Breast epithelium (tissue), 4 donors: Measurements from ENCODE around the gene MUC5AC. TPM values are rescaled to one million over a fixed set of nuclear protein-coding genes. Genes with fewer than 3 reads are reported as not detected.
"Not testable (repeated sequence)": the region's sequence is repeated elsewhere in the genome, so short reads cannot be mapped to it uniquely, and the experiment has no call there.

Experiments
- DNase-seq, 2 donors: peaks; one replicate each; pipeline ENCODE4 v3.0.0-alpha.2; 2019; ENCODE audit warnings: low spot score in 2 of 2
- H3K27ac ChIP-seq, 2 donors: fragments of 200-600 bp; sonication (generic) in 1 of 2; one replicate each; pipeline ENCODE4 v1.5.1; 2016 to 2019; ENCODE audit warnings: mild to moderate bottlenecking in 1 of 2
- H3K27me3 ChIP-seq, 2 donors: fragments of 200-600 bp; sonication (generic) in 1 of 2; one replicate each; pipeline versions ENCODE4 v1.5.1 to v1.6.0; 2017 to 2019; ENCODE audit warnings: control low read depth in 1 of 2, mild to moderate bottlenecking in 1 of 2
- H3K36me3 ChIP-seq: fragments of 200-600 bp; one replicate; pipeline ENCODE4 v1.5.1; 2019
- H3K4me1 ChIP-seq, 2 donors: fragments of 200-600 bp; sonication (generic); one replicate each; pipeline ENCODE4 v1.5.1; 2016 to 2019; ENCODE audit warnings: control low read depth in 1 of 2
- H3K4me3 ChIP-seq, 3 donors: fragments of 200-600 bp; sonication (generic); 1 replicate in 2 of 3; 2 replicates in 1 of 3; pipeline ENCODE4 v1.5.1; 2016 to 2019; ENCODE audit warnings: mild to moderate bottlenecking in 3 of 3, moderate library complexity in 2 of 3
- H3K9me3 ChIP-seq, 2 donors: fragments of 200-600 bp; sonication (generic) in 1 of 2; one replicate each; pipeline ENCODE4 v1.5.1; 2016 to 2019; ENCODE audit warnings: control low read depth in 1 of 2
- intact Hi-C: fragments of 100-400 bp; cut with DNase I; formaldehyde crosslinking; loops from one replicate; pipeline ENCODE4 v1.15.1; 2023; ENCODE audit warnings: low total_unique reads
- total RNA-seq, 3 donors: library from RNA; depleted of rRNA; stranded (reverse); fragments of >200 nt; gene quantifications; one replicate each; pipeline ENCODE4 v1.1.0, GENCODE V29; 2016

MUC5AC gene
- total RNA-seq, 3 donors from 2014 or later, result not detected

- H3K9me3 ChIP-seq, H3K4me3 ChIP-seq, DNase-seq, H3K36me3 ChIP-seq, H3K27me3 ChIP-seq, H3K4me1 ChIP-seq, intact Hi-C loops, H3K27ac ChIP-seq: not testable (repeated sequence)
These were observed 88.0 kb downstream of the MUC5AC start for GRCh38 chr11:1245717-1246116.

GRCh38 chr11:1246301-1246700, 88.5 kb downstream of the MUC5AC start:
- intact Hi-C loops, H3K4me1 ChIP-seq, H3K27ac ChIP-seq, H3K27me3 ChIP-seq, DNase-seq, H3K4me3 ChIP-seq, H3K36me3 ChIP-seq, H3K9me3 ChIP-seq: not testable (repeated sequence)

- H3K4me3 ChIP-seq, intact Hi-C loops, DNase-seq, H3K9me3 ChIP-seq, H3K27me3 ChIP-seq, H3K27ac ChIP-seq, H3K4me1 ChIP-seq, H3K36me3 ChIP-seq: not testable (repeated sequence)
These were observed 89.3 kb downstream of the MUC5AC start for GRCh38 chr11:1247026-1247425.

GRCh38 chr11:1248951-1249350, 91.2 kb downstream of the MUC5AC start:
- H3K9me3 ChIP-seq, H3K4me3 ChIP-seq, H3K27me3 ChIP-seq, H3K36me3 ChIP-seq, H3K4me1 ChIP-seq, H3K27ac ChIP-seq, DNase-seq, intact Hi-C loops: not testable (repeated sequence)

- H3K27me3 ChIP-seq, H3K27ac ChIP-seq, H3K9me3 ChIP-seq, intact Hi-C loops, H3K4me3 ChIP-seq, DNase-seq, H3K36me3 ChIP-seq, H3K4me1 ChIP-seq: not testable (repeated sequence)
These were observed 92.7 kb downstream of the MUC5AC start for GRCh38 chr11:1250411-1250810.

Other genes starting within 250 kb of the MUC5AC start
- 10 to 100 TPM; 58.3 to 79.5 (median 68.3) TPM for gene CHID1, start 247.1 kb upstream of the MUC5AC start, total RNA-seq
- 100 to 1,000 TPM in 1 of 3 donors, 10 to 100 TPM in 2; 44.6 to 112 (median 54.7) TPM for gene AP2A2, start 232.1 kb upstream of the MUC5AC start, total RNA-seq
- gene MUC6, start 121.2 kb upstream of the MUC5AC start, total RNA-seq, result 1 to 10 TPM in 2 of 3 donors, not detected in 1; 1.3 to 1.9 TPM
- gene MUC2, start 83.1 kb upstream of the MUC5AC start, total RNA-seq, result under 1 TPM in 1 of 3 donors, not detected in 2; 0.66 TPM
- gene MUC5B, start 65.1 kb downstream of the MUC5AC start, total RNA-seq, result 1 to 10 TPM in 2 of 3 donors, not detected in 1; 2.0 to 6.9 TPM
- gene TOLLIP, start 151.7 kb downstream of the MUC5AC start, total RNA-seq, result 10 to 100 TPM; 32.8 to 47.2 (median 41.0) TPM
- under 1 TPM; 0.15 to 0.80 (median 0.66) TPM for gene BRSK2, start 232.0 kb downstream of the MUC5AC start, total RNA-seq